ENCODE data around the gene EMCN. TPM values are rescaled to one million over a fixed set of nuclear protein-coding genes. Genes with fewer than 3 reads are reported as not detected.

EMCN gene
- total and polyA plus RNA-seq, 10 of the 15 experiments (the other 5 are each of a cell fraction or from before 2014, with no cell fraction given): not detected

DNA sequence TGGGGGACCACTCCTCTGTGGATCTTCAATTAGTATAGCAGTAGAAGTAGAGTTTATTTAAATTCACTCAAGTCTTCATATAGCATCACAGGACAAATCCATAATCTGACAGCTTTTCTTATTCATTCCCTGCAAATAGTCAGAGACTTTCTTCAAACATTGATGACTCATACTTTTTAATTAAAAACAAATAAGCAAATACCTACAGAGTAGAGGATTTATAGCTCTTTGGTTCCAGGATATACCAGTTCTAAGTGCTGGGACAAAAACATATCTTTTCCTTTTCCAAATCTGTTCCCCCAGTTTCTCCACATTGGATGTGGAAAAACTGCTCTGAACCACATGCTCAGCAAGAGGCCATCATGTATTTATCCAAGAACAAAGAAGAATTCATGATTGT, 24.1 kb downstream of the EMCN start (continued):
- TF ChIP-seq PML (IDR thresholded peaks at IDR 0.05; ENCODE audit: low read length) (no peak), SMC3 (IDR thresholded peaks at IDR 0.05; ENCODE audit: borderline replicate concordance, low read length) (no peak)

DNA sequence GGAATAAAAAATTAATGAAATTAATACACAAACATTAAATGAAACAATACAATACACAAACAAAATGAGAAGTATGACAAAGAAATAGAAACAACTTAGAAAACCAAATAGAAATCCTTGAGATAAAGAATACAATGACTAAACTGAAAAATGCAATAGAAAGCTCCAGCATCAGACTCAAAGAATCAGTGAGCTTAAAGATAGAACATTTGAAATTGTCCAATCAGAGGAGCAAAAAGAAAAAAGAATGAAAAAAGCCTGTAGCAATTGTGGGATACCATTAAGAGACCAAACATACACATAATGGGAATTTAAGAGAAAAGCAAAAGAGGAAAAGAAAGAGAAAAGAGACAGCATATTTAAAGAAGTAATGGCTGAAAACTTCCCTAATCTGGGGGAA, 25.7 kb downstream of the EMCN start:
- FAIRE-seq (no peak), ATAC-seq (no peak), DNase-seq (ENCODE audit: low read depth, low spot score) (no peak)
- ChIA-PET POLR2A (no interaction called here), RAD21 (ENCODE audit: unreplicated experiment) (interaction anchor here (0.5 kb wide), 1 partner anchor 1681 kb away, joined by 3 read pairs; no protein-coding TSS in a partner anchor), CTCF (no interaction called here), SMC1A (ENCODE audit: uncharacterized antibody, unreplicated experiment) (interaction anchor here (0.6 kb wide), 1 partner anchor 252 kb away, joined by 3 read pairs; no protein-coding TSS in a partner anchor)
- intact Hi-C loops (cut with micrococcal nuclease; ENCODE audit: unreplicated experiment) (no loop called here), in situ Hi-C loops (cut with MboI) (no loop called here)
- Histone ChIP-seq H3K4me3 (no peak overlapping the region), H2AFZ (ENCODE audit: control insufficient read depth, low read depth, low read length) (no peak overlapping the region), H3K9ac (ENCODE audit: control insufficient read depth, insufficient read depth, low read length) (no peak overlapping the region), H3K27me3 (replicated peaks in 1 of 2; ENCODE audit: control insufficient read depth in 2 of 2, insufficient read depth in 2 of 2, low read length in 1 of 2) (no peaks in the 10 kb centered on the region), H3K36me3 (ENCODE audit: control insufficient read depth in 2 of 2, insufficient read depth in 2 of 2, low read length in 1 of 2) (no peaks in the 10 kb centered on the region), H4K20me1 (ENCODE audit: control insufficient read depth, insufficient read depth) (no peaks in the 10 kb centered on the region), H3K9me3 (replicated peaks; ENCODE audit: control insufficient read depth, insufficient read depth, low read length) (no peaks in the 10 kb centered on the region), H3K27ac (ENCODE audit: control insufficient read depth, insufficient read depth) (no peak overlapping the region), H3K4me1 (ENCODE audit: control insufficient read depth, insufficient read depth, low read length) (no peaks in the 10 kb centered on the region), H3K4me2 (ENCODE audit: control insufficient read depth, insufficient read depth) (no peak overlapping the region), H3K79me2 (ENCODE audit: control insufficient read depth, insufficient read depth, low read length) (no peaks in the 10 kb centered on the region)
- BruUV-seq (replicated peaks): no TSS peak
- TF ChIP-seq EGR1 (IDR thresholded peaks at IDR 0.05; ENCODE audit: borderline replicate concordance in 1 of 2, low read depth in 2 of 2, low read length in 2 of 2) (no peak), JUNB (IDR thresholded peaks at IDR 0.05) (no peak), CREM (IDR thresholded peaks at IDR 0.05; ENCODE audit: low read depth) (no peak)
- TF ChIP-seq, protein P1, sequence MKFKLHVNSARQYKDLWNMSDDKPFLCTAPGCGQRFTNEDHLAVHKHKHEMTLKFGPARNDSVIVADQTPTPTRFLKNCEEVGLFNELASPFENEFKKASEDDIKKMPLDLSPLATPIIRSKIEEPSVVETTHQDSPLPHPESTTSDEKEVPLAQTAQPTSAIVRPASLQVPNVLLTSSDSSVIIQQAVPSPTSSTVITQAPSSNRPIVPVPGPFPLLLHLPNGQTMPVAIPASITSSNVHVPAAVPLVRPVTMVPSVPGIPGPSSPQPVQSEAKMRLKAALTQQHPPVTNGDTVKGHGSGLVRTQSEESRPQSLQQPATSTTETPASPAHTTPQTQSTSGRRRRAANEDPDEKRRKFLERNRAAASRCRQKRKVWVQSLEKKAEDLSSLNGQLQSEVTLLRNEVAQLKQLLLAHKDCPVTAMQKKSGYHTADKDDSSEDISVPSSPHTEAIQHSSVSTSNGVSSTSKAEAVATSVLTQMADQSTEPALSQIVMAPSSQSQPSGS (IDR thresholded peaks at IDR 0.05; ENCODE audit: low read length): no peak

DNA sequence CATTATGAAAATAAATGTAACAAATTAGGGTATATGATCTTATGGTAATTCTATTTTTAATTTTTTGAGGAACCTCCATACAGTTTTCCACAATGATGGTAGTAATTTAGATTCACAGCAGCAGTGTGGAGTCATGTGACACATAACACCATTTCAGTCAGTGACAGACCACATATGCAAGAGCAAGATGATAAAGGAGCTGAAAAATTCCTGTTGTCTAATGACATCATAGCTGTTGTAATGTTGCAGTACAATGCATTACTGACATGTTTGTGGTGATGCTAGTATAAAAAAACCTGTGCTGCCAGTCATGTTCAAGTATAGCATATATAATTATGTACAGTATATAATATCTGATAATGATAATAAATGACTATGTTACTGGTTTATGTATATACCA, 28.5 kb downstream of the EMCN start:
- SMC1A ChIA-PET (ENCODE audit: uncharacterized antibody, unreplicated experiment): interaction anchor here (1.2 kb wide), 1 partner anchor 12 kb away, joined by 4 read pairs; no protein-coding TSS in a partner anchor
- POLR2A ChIA-PET: no interaction called here
- Histone ChIP-seq H3K27ac (ENCODE audit: control insufficient read depth, insufficient read depth) (no peak overlapping the region), H3K4me3 (no peak overlapping the region), H3K27me3 (replicated peaks in 1 of 2; ENCODE audit: control insufficient read depth in 2 of 2, insufficient read depth in 2 of 2, low read length in 1 of 2) (no peaks in the 10 kb centered on the region), H3K36me3 (ENCODE audit: control insufficient read depth in 2 of 2, insufficient read depth in 2 of 2, low read length in 1 of 2) (no peaks in the 10 kb centered on the region), H2AFZ (ENCODE audit: control insufficient read depth, low read depth, low read length) (no peak overlapping the region), H3K79me2 (ENCODE audit: control insufficient read depth, insufficient read depth, low read length) (no peaks in the 10 kb centered on the region), H3K9me3 (replicated peaks; ENCODE audit: control insufficient read depth, insufficient read depth, low read length) (no peaks in the 10 kb centered on the region), H3K9ac (ENCODE audit: control insufficient read depth, insufficient read depth, low read length) (no peak overlapping the region), H3K4me1 (ENCODE audit: control insufficient read depth, insufficient read depth, low read length) (no peaks in the 10 kb centered on the region), H4K20me1 (ENCODE audit: control insufficient read depth, insufficient read depth) (no peaks in the 10 kb centered on the region), H3K4me2 (ENCODE audit: control insufficient read depth, insufficient read depth) (no peak overlapping the region)
- RAD21 ChIA-PET (ENCODE audit: unreplicated experiment): no interaction called here
- in situ Hi-C loops (cut with MboI): no loop called here
- no TSS peak for BruUV-seq (replicated peaks)
- intact Hi-C loops (cut with micrococcal nuclease; ENCODE audit: unreplicated experiment): no loop called here
- ATAC-seq (no peak), DNase-seq (ENCODE audit: low read depth, low spot score) (no peak), FAIRE-seq (peak; percentile 18)
- TF ChIP-seq NFYA (IDR thresholded peaks at IDR 0.05; ENCODE audit: borderline replicate concordance, low read depth, low read length) (no peak), BRCA1 (IDR thresholded peaks at IDR 0.05; ENCODE audit: low read depth, low read length) (no peak), STAT3 (IDR thresholded peaks at IDR 0.05; ENCODE audit: low read depth, low read length) (no peak)
- CTCF ChIA-PET: no interaction called here
